Measurements from ENCODE around the gene DPYSL3.

Gene DPYSL3

DNA sequence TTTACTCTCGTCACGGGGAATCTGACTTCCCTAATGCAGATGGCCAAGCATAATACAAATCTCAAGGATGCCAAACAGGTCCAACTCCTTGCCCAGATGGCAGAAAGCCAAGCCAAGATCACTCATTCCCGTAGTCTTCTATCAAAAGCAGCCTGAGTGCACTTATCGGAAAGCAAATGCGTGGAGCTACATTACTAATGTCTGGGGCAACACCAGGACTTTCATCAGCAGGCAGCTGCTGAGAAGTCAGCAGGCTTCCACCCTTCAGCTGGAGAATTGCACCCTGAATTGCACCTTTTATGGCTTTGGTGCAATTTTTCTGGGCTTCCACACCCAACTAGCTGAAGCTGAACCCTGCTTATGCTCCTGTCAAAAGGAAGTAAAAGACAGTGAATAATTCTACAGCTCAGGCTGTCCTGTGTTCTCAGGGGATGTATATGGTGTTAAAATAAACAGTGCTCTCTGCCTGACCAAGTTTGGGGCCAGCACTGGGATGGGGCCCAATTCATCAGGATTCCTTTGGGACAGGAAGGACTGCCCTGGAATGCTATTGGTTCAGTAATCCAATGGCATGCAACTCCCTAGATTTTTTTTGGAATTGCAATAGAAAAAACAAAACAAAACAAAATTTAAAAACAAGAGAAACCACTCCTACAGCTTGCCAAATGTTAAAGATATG, 92.6 kb downstream of the DPYSL3 start:
- H3K79me2 ChIP-seq (ENCODE audit: low read length): no peaks in the 10 kb centered on the region
- no peak overlapping the region for H3K27ac ChIP-seq (ENCODE audit: low read length)
- no peaks in the 10 kb centered on the region for H4K20me1 ChIP-seq (ENCODE audit: insufficient read depth, low read length)
- no peaks in the 10 kb centered on the region for H3K9me3 ChIP-seq (replicated peaks; ENCODE audit: insufficient read depth, low read length)
- H3K4me2 ChIP-seq (ENCODE audit: low read depth, low read length): no peak overlapping the region
- H2AFZ ChIP-seq (ENCODE audit: low read length): no peak overlapping the region
- no peak overlapping the region for H3K9ac ChIP-seq (ENCODE audit: low read length)
- H3K4me1 ChIP-seq (ENCODE audit: low read length): no peaks in the 10 kb centered on the region
- TF ChIP-seq EZH2 (optimal IDR thresholded peaks at IDR 0.05; ENCODE audit: low read depth, low read length): no peak
- no peak for TF ChIP-seq EZH2phosphoT487 (IDR thresholded peaks at IDR 0.05; ENCODE audit: low read length)
- TF ChIP-seq, protein P1, sequence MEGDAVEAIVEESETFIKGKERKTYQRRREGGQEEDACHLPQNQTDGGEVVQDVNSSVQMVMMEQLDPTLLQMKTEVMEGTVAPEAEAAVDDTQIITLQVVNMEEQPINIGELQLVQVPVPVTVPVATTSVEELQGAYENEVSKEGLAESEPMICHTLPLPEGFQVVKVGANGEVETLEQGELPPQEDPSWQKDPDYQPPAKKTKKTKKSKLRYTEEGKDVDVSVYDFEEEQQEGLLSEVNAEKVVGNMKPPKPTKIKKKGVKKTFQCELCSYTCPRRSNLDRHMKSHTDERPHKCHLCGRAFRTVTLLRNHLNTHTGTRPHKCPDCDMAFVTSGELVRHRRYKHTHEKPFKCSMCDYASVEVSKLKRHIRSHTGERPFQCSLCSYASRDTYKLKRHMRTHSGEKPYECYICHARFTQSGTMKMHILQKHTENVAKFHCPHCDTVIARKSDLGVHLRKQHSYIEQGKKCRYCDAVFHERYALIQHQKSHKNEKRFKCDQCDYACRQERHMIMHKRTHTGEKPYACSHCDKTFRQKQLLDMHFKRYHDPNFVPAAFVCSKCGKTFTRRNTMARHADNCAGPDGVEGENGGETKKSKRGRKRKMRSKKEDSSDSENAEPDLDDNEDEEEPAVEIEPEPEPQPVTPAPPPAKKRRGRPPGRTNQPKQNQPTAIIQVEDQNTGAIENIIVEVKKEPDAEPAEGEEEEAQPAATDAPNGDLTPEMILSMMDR (IDR thresholded peaks at IDR 0.05; ENCODE audit: low read length): no peak
- no peaks in the 10 kb centered on the region for H3K9me2 ChIP-seq (replicated peaks; ENCODE audit: insufficient read depth, low read length)
- H3K27me3 ChIP-seq (replicated peaks; ENCODE audit: insufficient read depth, low read length): no peaks in the 10 kb centered on the region
- no peaks in the 10 kb centered on the region for H3K36me3 ChIP-seq (replicated peaks; ENCODE audit: insufficient read depth, low read length)
- H3K4me3 ChIP-seq (ENCODE audit: low read length): no peak overlapping the region
- DNase-seq: no peak
- no peaks in the 10 kb centered on the region for H3F3A ChIP-seq (ENCODE audit: insufficient read depth, low read length)

GRCh38 chr5:147415651-147416050, 94.2 kb downstream of the DPYSL3 start:
- H3K4me3 ChIP-seq (ENCODE audit: low read length): no peak overlapping the region
- no peak overlapping the region for H2AFZ ChIP-seq (ENCODE audit: low read length)
- no peak overlapping the region for H3K4me2 ChIP-seq (ENCODE audit: low read depth, low read length)
- DNase-seq: no peak
- H3K27me3 ChIP-seq (replicated peaks; ENCODE audit: insufficient read depth, low read length): no peaks in the 10 kb centered on the region
- no peak overlapping the region for H3K27ac ChIP-seq (ENCODE audit: low read length)
- H3K79me2 ChIP-seq (ENCODE audit: low read length): no peaks in the 10 kb centered on the region
- H3K9ac ChIP-seq (ENCODE audit: low read length): no peak overlapping the region
- no peaks in the 10 kb centered on the region for H3F3A ChIP-seq (ENCODE audit: insufficient read depth, low read length)
- TF ChIP-seq, protein P1 (IDR thresholded peaks at IDR 0.05; ENCODE audit: low read length): no peak
- TF ChIP-seq EZH2phosphoT487 (IDR thresholded peaks at IDR 0.05; ENCODE audit: low read length) (no peak), EZH2 (optimal IDR thresholded peaks at IDR 0.05; ENCODE audit: low read depth, low read length) (no peak)
- H3K4me1 ChIP-seq (ENCODE audit: low read length): no peaks in the 10 kb centered on the region
- H4K20me1 ChIP-seq (ENCODE audit: insufficient read depth, low read length): no peaks in the 10 kb centered on the region
- no peaks in the 10 kb centered on the region for H3K9me2 ChIP-seq (replicated peaks; ENCODE audit: insufficient read depth, low read length)
- H3K36me3 ChIP-seq (replicated peaks; ENCODE audit: insufficient read depth, low read length): no peaks in the 10 kb centered on the region
- no peaks in the 10 kb centered on the region for H3K9me3 ChIP-seq (replicated peaks; ENCODE audit: insufficient read depth, low read length)

DNA sequence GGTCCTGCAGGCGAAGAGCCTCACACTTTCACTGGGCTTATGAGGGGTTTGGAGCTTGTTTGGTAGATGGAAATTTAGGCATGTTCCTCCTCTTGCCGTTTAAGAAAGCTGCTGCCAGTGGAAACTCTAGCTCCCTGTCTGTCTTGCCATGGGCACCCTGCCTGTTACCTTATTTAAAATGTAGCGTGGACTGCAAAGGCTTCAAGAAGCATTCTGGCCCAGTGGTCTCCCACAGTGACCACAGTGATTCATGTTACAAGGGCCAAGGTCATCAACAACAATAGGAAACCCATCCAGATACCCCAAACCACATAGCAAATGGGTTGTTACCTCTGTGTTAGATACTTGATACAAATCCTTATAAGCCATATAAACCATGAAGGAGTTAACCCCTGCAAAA, 96.6 kb downstream of the DPYSL3 start:
- Histone ChIP-seq H2AFZ (ENCODE audit: low read length) (no peak overlapping the region), H3F3A (ENCODE audit: insufficient read depth, low read length) (no peaks in the 10 kb centered on the region), H3K79me2 (ENCODE audit: low read length) (no peaks in the 10 kb centered on the region), H3K4me1 (ENCODE audit: low read length) (no peaks in the 10 kb centered on the region), H4K20me1 (ENCODE audit: insufficient read depth, low read length) (no peaks in the 10 kb centered on the region), H3K27ac (ENCODE audit: low read length) (no peak overlapping the region), H3K9me3 (replicated peaks; ENCODE audit: insufficient read depth, low read length) (no peaks in the 10 kb centered on the region), H3K4me3 (ENCODE audit: low read length) (no peak overlapping the region), H3K27me3 (replicated peaks; ENCODE audit: insufficient read depth, low read length) (no peaks in the 10 kb centered on the region), H3K9me2 (replicated peaks; ENCODE audit: insufficient read depth, low read length) (no peaks in the 10 kb centered on the region), H3K9ac (ENCODE audit: low read length) (no peak overlapping the region), H3K36me3 (replicated peaks; ENCODE audit: insufficient read depth, low read length) (no peaks in the 10 kb centered on the region), H3K4me2 (ENCODE audit: low read depth, low read length) (no peak overlapping the region)
- no peak for TF ChIP-seq EZH2 (optimal IDR thresholded peaks at IDR 0.05; ENCODE audit: low read depth, low read length)
- TF ChIP-seq, protein P1 (IDR thresholded peaks at IDR 0.05; ENCODE audit: low read length): no peak
- no peak for TF ChIP-seq EZH2phosphoT487 (IDR thresholded peaks at IDR 0.05; ENCODE audit: low read length)
- no peak for DNase-seq
